ENCODE results near the gene NPHP4.

NPHP4 gene

GRCh38 chr1:5955479-5955977 lies 36.7 kb downstream of the NPHP4 start:
- Histone ChIP-seq H3K79me2 (ENCODE audit: control insufficient read depth, low read length) (no peaks in the 10 kb centered on the region), H3K9me2 (replicated peaks; ENCODE audit: control insufficient read depth, low read length) (no peaks in the 10 kb centered on the region), H3K9me3 (ENCODE audit: control insufficient read depth, insufficient read depth, low read length) (no peaks in the 10 kb centered on the region), H3K36me3 (ENCODE audit: control insufficient read depth, low read length) (no peaks in the 10 kb centered on the region), H4K20me1 (ENCODE audit: control insufficient read depth, insufficient read depth, low read depth, low read length) (no peaks in the 10 kb centered on the region), H3K27ac (ENCODE audit: low read depth, low read length) (no peak overlapping the region), H3K4me3 (ENCODE audit: low read length) (no peak overlapping the region), H3F3A (ENCODE audit: control insufficient read depth, insufficient read depth) (no peaks in the 10 kb centered on the region), H3K27me3 (ENCODE audit: control insufficient read depth, low read length) (no peaks in the 10 kb centered on the region), H3K4me2 (ENCODE audit: low read length) (no peak overlapping the region), H3K4me1 (ENCODE audit: control insufficient read depth, low read length) (peaks cover 13% of the 10 kb centered on the region)
- TF ChIP-seq EZH2phosphoT487 (IDR thresholded peaks at IDR 0.05; ENCODE audit: borderline replicate concordance, low read length) (no peak), CTCF (IDR thresholded peaks at IDR 0.05; ENCODE audit: low read depth, low read length, poor library complexity, severe bottlenecking) (no peak)

GRCh38 chr1:5954964-5955363 lies 37.3 kb downstream of the NPHP4 start:
- Histone ChIP-seq H3K27me3 (ENCODE audit: control insufficient read depth, low read length) (no peaks in the 10 kb centered on the region), H3K9me2 (replicated peaks; ENCODE audit: control insufficient read depth, low read length) (no peaks in the 10 kb centered on the region), H3K4me1 (ENCODE audit: control insufficient read depth, low read length) (peaks cover 13% of the 10 kb centered on the region), H3K4me3 (ENCODE audit: low read length) (no peak overlapping the region), H3K79me2 (ENCODE audit: control insufficient read depth, low read length) (no peaks in the 10 kb centered on the region), H3F3A (ENCODE audit: control insufficient read depth, insufficient read depth) (no peaks in the 10 kb centered on the region), H4K20me1 (ENCODE audit: control insufficient read depth, insufficient read depth, low read depth, low read length) (no peaks in the 10 kb centered on the region), H3K27ac (ENCODE audit: low read depth, low read length) (no peak overlapping the region), H3K36me3 (ENCODE audit: control insufficient read depth, low read length) (no peaks in the 10 kb centered on the region), H3K9me3 (ENCODE audit: control insufficient read depth, insufficient read depth, low read length) (no peaks in the 10 kb centered on the region), H3K4me2 (ENCODE audit: low read length) (no peak overlapping the region)
- TF ChIP-seq EZH2phosphoT487 (IDR thresholded peaks at IDR 0.05; ENCODE audit: borderline replicate concordance, low read length), result no peak
- no peak for TF ChIP-seq CTCF (IDR thresholded peaks at IDR 0.05; ENCODE audit: low read depth, low read length, poor library complexity, severe bottlenecking)

GRCh38 chr1:5953386-5953785 lies 38.8 kb downstream of the NPHP4 start:
- Histone ChIP-seq H3F3A (ENCODE audit: control insufficient read depth, insufficient read depth) (no peaks in the 10 kb centered on the region), H3K9me2 (replicated peaks; ENCODE audit: control insufficient read depth, low read length) (no peaks in the 10 kb centered on the region), H3K4me1 (ENCODE audit: control insufficient read depth, low read length) (peaks cover 13% of the 10 kb centered on the region), H4K20me1 (ENCODE audit: control insufficient read depth, insufficient read depth, low read depth, low read length) (no peaks in the 10 kb centered on the region), H3K79me2 (ENCODE audit: control insufficient read depth, low read length) (no peaks in the 10 kb centered on the region), H3K36me3 (ENCODE audit: control insufficient read depth, low read length) (no peaks in the 10 kb centered on the region), H3K4me3 (ENCODE audit: low read length) (no peak overlapping the region), H3K27me3 (ENCODE audit: control insufficient read depth, low read length) (no peaks in the 10 kb centered on the region), H3K27ac (ENCODE audit: low read depth, low read length) (no peak overlapping the region), H3K4me2 (ENCODE audit: low read length) (no peak overlapping the region), H3K9me3 (ENCODE audit: control insufficient read depth, insufficient read depth, low read length) (no peaks in the 10 kb centered on the region)
- TF ChIP-seq CTCF (IDR thresholded peaks at IDR 0.05; ENCODE audit: low read depth, low read length, poor library complexity, severe bottlenecking), result no peak
- no peak for TF ChIP-seq EZH2phosphoT487 (IDR thresholded peaks at IDR 0.05; ENCODE audit: borderline replicate concordance, low read length)
